ENCODE data around the gene BEND5. TPM values are rescaled to one million over a fixed set of nuclear protein-coding genes. Genes with fewer than 3 reads are reported as not detected.
A peak's percentile ranks its signal among the peaks of the same experiment; 100 is the strongest.

Gene BEND5
- total RNA-seq, 1 donor from 2014 or later = 23.9 TPM

DNA sequence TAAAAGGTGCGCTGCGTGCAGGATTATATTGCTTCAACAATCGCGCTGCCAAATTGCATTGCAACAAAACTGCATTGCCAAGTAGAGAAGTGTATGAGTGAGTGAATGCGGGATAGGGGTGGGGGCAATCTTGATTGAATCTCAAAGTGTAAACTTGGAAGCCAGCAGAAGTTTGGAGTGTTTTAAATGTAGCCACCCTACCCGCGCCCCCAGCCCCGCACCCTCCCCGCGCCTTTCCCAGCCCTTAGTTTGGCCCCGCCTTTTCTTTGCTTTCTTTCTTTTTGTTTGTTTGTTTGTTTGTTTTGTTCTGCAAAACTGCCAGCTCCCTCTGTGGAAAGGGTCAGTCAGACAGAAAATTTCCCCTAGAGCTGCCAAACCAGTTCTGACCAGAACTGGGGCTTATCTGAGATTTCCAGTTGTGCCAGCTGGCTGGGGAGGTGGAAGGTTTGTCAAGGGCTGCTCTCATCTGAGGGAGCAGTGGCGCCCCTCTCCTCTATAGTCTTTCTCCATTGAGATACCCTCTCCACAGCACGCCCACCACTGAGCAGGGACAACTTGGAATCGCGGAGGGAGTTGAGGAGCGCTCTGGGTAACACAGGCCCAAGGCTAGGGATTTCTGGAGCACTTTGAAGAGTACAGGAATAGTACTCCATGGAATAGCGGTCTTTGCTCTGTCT lies 666 bp upstream of the BEND5 start:
- Mint-ChIP-seq H3K9me3 (ENCODE audit: low read depth) (no peaks in the 10 kb centered on the region), H3K27ac (peak overlapping the region; percentile 65), H3K36me3 (ENCODE audit: insufficient read depth) (peaks cover 5% of the 10 kb centered on the region), H3K27me3 (peaks cover 5% of the 10 kb centered on the region), H3K4me1 (ENCODE audit: low read depth) (peaks cover 36% of the 10 kb centered on the region), H3K4me3 (ENCODE audit: low read depth) (peak overlapping the region; percentile 100)
- DNase-seq (ENCODE audit: low spot score, unreplicated experiment) = no peak
- TF ChIP-seq, protein P1, sequence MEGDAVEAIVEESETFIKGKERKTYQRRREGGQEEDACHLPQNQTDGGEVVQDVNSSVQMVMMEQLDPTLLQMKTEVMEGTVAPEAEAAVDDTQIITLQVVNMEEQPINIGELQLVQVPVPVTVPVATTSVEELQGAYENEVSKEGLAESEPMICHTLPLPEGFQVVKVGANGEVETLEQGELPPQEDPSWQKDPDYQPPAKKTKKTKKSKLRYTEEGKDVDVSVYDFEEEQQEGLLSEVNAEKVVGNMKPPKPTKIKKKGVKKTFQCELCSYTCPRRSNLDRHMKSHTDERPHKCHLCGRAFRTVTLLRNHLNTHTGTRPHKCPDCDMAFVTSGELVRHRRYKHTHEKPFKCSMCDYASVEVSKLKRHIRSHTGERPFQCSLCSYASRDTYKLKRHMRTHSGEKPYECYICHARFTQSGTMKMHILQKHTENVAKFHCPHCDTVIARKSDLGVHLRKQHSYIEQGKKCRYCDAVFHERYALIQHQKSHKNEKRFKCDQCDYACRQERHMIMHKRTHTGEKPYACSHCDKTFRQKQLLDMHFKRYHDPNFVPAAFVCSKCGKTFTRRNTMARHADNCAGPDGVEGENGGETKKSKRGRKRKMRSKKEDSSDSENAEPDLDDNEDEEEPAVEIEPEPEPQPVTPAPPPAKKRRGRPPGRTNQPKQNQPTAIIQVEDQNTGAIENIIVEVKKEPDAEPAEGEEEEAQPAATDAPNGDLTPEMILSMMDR (IDR thresholded peaks at IDR 0.05; ENCODE audit: unreplicated experiment) = no peak

DNA sequence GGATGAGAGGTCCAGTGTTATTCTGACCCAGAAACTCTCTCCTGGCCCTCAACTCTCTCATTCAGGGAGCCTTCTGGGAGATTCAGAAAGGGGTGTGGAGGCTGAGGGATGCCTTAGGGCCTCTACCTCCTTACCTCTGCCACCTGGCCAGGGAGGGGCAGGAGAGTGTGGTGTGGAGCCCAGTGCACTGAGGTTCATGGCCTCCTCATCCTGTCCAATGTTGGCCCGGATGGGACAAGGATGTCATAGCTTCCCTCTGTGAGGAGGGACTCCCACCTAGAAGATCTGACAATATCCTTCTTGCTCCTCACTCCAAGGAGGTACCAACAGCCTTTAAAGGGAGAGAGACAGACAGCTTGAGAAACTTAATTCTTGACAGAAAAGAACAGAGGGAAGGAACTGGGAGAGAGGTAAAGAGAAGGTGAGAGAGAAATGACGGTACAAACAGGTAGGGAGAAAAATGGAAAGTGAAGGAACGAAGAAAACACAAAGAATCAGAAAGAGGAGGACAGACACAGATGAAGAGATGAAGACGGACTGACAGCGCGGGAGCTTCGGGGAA lies 779 bp downstream of the BEND5 start:
- DNase-seq (ENCODE audit: low spot score, unreplicated experiment) = no peak
- H3K27ac Mint-ChIP-seq = peak overlapping the region; percentile 93
- H3K27me3 Mint-ChIP-seq = peaks cover 4% of the 10 kb centered on the region
- peaks cover 9% of the 10 kb centered on the region for H3K36me3 Mint-ChIP-seq (ENCODE audit: insufficient read depth)
- TF ChIP-seq, protein P1 (IDR thresholded peaks at IDR 0.05; ENCODE audit: unreplicated experiment) = no peak
- H3K4me3 Mint-ChIP-seq (ENCODE audit: low read depth) = peak overlapping the region; percentile 100
- peaks cover 42% of the 10 kb centered on the region for H3K4me1 Mint-ChIP-seq (ENCODE audit: low read depth)
- no peaks in the 10 kb centered on the region for H3K9me3 Mint-ChIP-seq (ENCODE audit: low read depth)

DNA sequence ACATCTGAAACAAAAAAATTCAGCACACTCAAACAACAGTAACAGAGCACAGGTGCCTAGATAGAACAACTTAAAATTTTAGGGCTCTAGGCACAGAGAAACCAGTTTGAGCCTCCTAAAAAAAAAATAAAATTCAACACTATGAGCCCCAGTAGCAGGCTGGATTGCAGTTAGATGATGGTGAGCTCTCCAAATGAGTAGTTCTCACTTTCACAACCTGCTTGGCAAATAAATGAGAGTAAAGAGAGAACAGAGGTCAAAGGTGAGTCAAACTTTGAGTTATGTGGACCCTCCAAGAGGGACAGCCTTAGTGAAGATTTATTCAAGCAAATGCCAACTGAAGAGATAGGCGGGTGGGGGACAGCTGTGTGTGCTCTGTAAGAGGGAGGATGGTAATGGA lies 3.6 kb downstream of the BEND5 start:
- no peak for DNase-seq (ENCODE audit: low spot score, unreplicated experiment)
- Mint-ChIP-seq H3K27me3 (no peaks in the 10 kb centered on the region), H3K4me3 (ENCODE audit: low read depth) (peak overlapping the region; percentile 32), H3K9me3 (ENCODE audit: low read depth) (no peaks in the 10 kb centered on the region), H3K4me1 (ENCODE audit: low read depth) (peaks cover 44% of the 10 kb centered on the region), H3K36me3 (ENCODE audit: insufficient read depth) (peaks cover 9% of the 10 kb centered on the region), H3K27ac (no peak overlapping the region)
- TF ChIP-seq, protein P1 (IDR thresholded peaks at IDR 0.05; ENCODE audit: unreplicated experiment) = no peak

DNA sequence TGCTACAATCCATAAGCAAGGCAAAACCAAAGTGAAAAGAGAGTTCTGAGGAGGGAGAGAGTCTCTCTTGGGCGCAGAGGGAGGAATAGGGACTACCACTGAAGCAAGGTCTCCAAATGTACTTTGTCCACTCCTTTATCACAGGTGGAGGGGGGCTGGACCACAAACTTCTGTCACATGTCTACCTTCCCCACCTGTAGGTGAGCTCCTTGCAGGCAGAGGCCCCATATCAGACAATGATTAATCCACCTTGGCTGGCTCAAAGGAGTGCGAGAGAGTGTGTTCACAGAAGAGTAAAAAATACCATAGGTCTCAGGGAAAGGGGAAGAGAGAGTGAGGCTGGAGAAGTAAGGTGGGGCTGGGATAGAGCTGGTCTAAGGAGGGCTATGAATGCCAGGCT lies 4.5 kb downstream of the BEND5 start:
- no peak for DNase-seq (ENCODE audit: low spot score, unreplicated experiment)
- TF ChIP-seq, protein P1 (IDR thresholded peaks at IDR 0.05; ENCODE audit: unreplicated experiment) = no peak
- Mint-ChIP-seq H3K9me3 (ENCODE audit: low read depth) (no peaks in the 10 kb centered on the region), H3K27me3 (no peaks in the 10 kb centered on the region), H3K27ac (peak overlapping the region; percentile 21), H3K4me1 (ENCODE audit: low read depth) (peaks cover 46% of the 10 kb centered on the region), H3K4me3 (ENCODE audit: low read depth) (peak overlapping the region; percentile 14), H3K36me3 (ENCODE audit: insufficient read depth) (peaks cover 9% of the 10 kb centered on the region)

DNA sequence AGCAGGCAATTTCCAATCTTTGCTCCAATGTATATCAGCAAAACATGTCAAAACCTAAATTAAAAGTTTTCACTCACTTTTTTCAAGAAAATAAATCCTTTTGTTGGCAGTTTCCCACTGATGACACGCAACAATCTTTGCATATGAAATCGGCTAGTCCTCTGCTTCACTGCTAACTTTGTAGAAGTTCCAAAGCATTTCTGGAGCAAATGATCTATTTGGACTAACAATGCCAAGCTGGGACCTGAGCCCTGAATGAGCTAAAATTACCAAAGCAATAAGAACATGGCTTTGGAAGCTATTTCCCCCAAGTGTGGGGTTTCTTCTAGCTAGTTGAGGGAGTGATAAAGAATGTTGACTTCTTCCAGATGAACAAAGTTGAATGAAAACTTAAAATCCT lies 5.1 kb downstream of the BEND5 start:
- Mint-ChIP-seq H3K27ac (no peak overlapping the region), H3K27me3 (no peaks in the 10 kb centered on the region), H3K4me1 (ENCODE audit: low read depth) (peaks cover 45% of the 10 kb centered on the region), H3K4me3 (ENCODE audit: low read depth) (no peak overlapping the region), H3K9me3 (ENCODE audit: low read depth) (no peaks in the 10 kb centered on the region), H3K36me3 (ENCODE audit: insufficient read depth) (peaks cover 11% of the 10 kb centered on the region)
- no peak for DNase-seq (ENCODE audit: low spot score, unreplicated experiment)
- TF ChIP-seq, protein P1 (IDR thresholded peaks at IDR 0.05; ENCODE audit: unreplicated experiment) = no peak

Measured in progenitor cell of endocrine pancreas (in vitro differentiated cells).